IMR-90 (cell line): ENCODE data around the gene FAF1. TPM values are rescaled to one million over a fixed set of nuclear protein-coding genes. Genes with fewer than 3 reads are reported as not detected.

ENCODE experiments used
- ATAC-seq: fragments of 200-7000 bp; cut with Tn5 transposase; 2 replicates; pipeline ENCODE4 v1.9.1; 2020; ENCODE audit warnings: low read depth, mild to moderate bottlenecking, moderate library complexity
- BruUV-seq: library from RNA; stranded (reverse); fragments of 400-500 nt; replicated peaks from 2 replicates; lab custom pipeline; 2021; lab: Mats Ljungman, UMichigan
- CTCF ChIA-PET: fragments of 300-600 bp; formaldehyde crosslinking; extraction: SDS; loops from one replicate; lab custom pipeline; 2021; ENCODE audit warnings: antibody characterized with exemption; lab: Yijun Ruan, JAX
- POLR2A ChIA-PET: fragments of 300-600 bp; sonication (Branson Sonifier 250); formaldehyde crosslinking; loops from one replicate; lab custom pipeline; 2022; ENCODE audit warnings: antibody characterized with exemption; ENCODE audit not compliant: unreplicated experiment; lab: Charles Lee
- DNase-seq: peaks from one replicate; pipeline ENCODE4 v3.0.0; 2013
- H2AFZ ChIP-seq: replicated peaks from 2 replicates; pipeline ENCODE3; 2013; ENCODE audit warnings: low read length, mild to moderate bottlenecking; ENCODE audit not compliant: poor library complexity
- H2AK5ac ChIP-seq: 2 replicates; pipeline ENCODE4 v1.6.1; 2013; ENCODE audit warnings: low read depth, low read length, inconsistent platforms
- H2AK9ac ChIP-seq: replicated peaks from 2 replicates; pipeline ENCODE3; 2013; ENCODE audit warnings: mild to moderate bottlenecking, low read depth, low read length, moderate library complexity; ENCODE audit not compliant: poor library complexity
- H2BK120ac ChIP-seq: 2 replicates; pipeline ENCODE4 v1.6.1; 2013; ENCODE audit warnings: low read depth, low read length, inconsistent platforms
- H2BK15ac ChIP-seq: 3 replicates; pipeline ENCODE4 v1.6.1; 2013; ENCODE audit warnings: low read depth, low read length, inconsistent platforms
- H2BK20ac ChIP-seq: 2 replicates; pipeline ENCODE4 v1.6.1; 2013; ENCODE audit warnings: low read depth, mild to moderate bottlenecking, inconsistent platforms, low read length, moderate library complexity
- H2BK5ac ChIP-seq: 2 replicates; pipeline ENCODE4 v1.6.1; 2013; ENCODE audit warnings: mild to moderate bottlenecking, low read depth, low read length, inconsistent platforms; ENCODE audit not compliant: poor library complexity, severe bottlenecking
- H3K14ac ChIP-seq: replicated peaks from 2 replicates; pipeline ENCODE4 v1.6.1; 2013; ENCODE audit warnings: low read depth, low read length, inconsistent platforms
- H3K18ac ChIP-seq: 2 replicates; pipeline ENCODE4 v1.6.1; 2013; ENCODE audit warnings: low read depth, low read length, control low read depth
- H3K23ac ChIP-seq: 2 replicates; pipeline ENCODE4 v1.6.1; 2013; ENCODE audit warnings: low read depth, low read length, inconsistent platforms
- H3K27ac ChIP-seq: 2 replicates; pipeline ENCODE4 v1.5.1; 2013; ENCODE audit warnings: mild to moderate bottlenecking, control low read depth, low read length; ENCODE audit not compliant: insufficient read depth
- H3K27me3 ChIP-seq: 2 replicates; pipeline ENCODE4 v1.6.1; 2013; ENCODE audit warnings: low read length; ENCODE audit not compliant: control insufficient read depth, insufficient read depth
- H3K36me3 ChIP-seq: 2 replicates; pipeline ENCODE4 v1.6.1; 2013; ENCODE audit warnings: low read length, mixed read lengths; ENCODE audit not compliant: control insufficient read depth, insufficient read depth
- H3K4ac ChIP-seq: 2 replicates; pipeline ENCODE4 v1.6.1; 2013; ENCODE audit warnings: low read depth, low read length, inconsistent platforms
- H3K4me1 ChIP-seq: 2 replicates; pipeline ENCODE4 v1.6.1; 2013; ENCODE audit warnings: low read length, mixed read lengths; ENCODE audit not compliant: control insufficient read depth, insufficient read depth
- H3K4me2 ChIP-seq: 2 replicates; pipeline ENCODE4 v1.6.1; 2013; ENCODE audit warnings: low read depth, mild to moderate bottlenecking, control low read depth, low read length, moderate library complexity
- H3K4me3 ChIP-seq: 2 replicates; pipeline ENCODE4 v1.5.1; 2013; ENCODE audit warnings: low read depth, mild to moderate bottlenecking, control low read depth, low read length, moderate library complexity; ENCODE audit not compliant: insufficient read depth
- H3K56ac ChIP-seq: 2 replicates; pipeline ENCODE4 v1.6.1; 2013; ENCODE audit warnings: low read length, inconsistent platforms; ENCODE audit not compliant: insufficient read depth; ENCODE audit errors: extremely low read depth
- H3K79me1 ChIP-seq, 2 experiments: 2 replicates each; pipeline ENCODE4 v1.6.1; 2013; ENCODE audit warnings: low read length in 2 of 2, inconsistent platforms in 1 of 2, low read depth in 1 of 2
- H3K9ac ChIP-seq: 2 replicates; pipeline ENCODE4 v1.6.1; 2013; ENCODE audit warnings: low read depth, low read length, control low read depth
- H3K9me1 ChIP-seq: 2 replicates; pipeline ENCODE4 v1.6.1; 2013; ENCODE audit warnings: low read length, inconsistent platforms; ENCODE audit not compliant: insufficient read depth
- H3K9me3 ChIP-seq: 2 replicates; pipeline ENCODE4 v1.6.1; 2013; ENCODE audit warnings: low read length; ENCODE audit not compliant: control insufficient read depth, insufficient read depth
- H4K20me1 ChIP-seq: 2 replicates; pipeline ENCODE4 v1.6.1; 2013; ENCODE audit warnings: low read length, inconsistent platforms; ENCODE audit not compliant: insufficient read depth
- H4K5ac ChIP-seq: 2 replicates; pipeline ENCODE4 v1.6.1; 2013; ENCODE audit warnings: mild to moderate bottlenecking, low read depth, low read length, control low read depth
- H4K8ac ChIP-seq, 2 experiments: 2 replicates each; pipeline ENCODE4 v1.6.1; 2013; ENCODE audit warnings: low read depth in 2 of 2, low read length in 2 of 2, control low read depth in 1 of 2, inconsistent platforms in 1 of 2
- H4K91ac ChIP-seq: 2 replicates; pipeline ENCODE4 v1.6.1; 2013; ENCODE audit warnings: low read depth, low read length, inconsistent platforms; ENCODE audit not compliant: insufficient read depth
- RCOR1 ChIP-seq: IDR thresholded peaks from 2 replicates; pipeline ENCODE4 v1.6.1; 2012; ENCODE audit warnings: mild to moderate bottlenecking, low read length, improper control_type of control experiment; ENCODE audit not compliant: insufficient replicate concordance
- WGBS, 2 experiments: methylation state at CpG; one replicate each; pipeline versions ENCODE4 v1.1.5 to v1.1.7; 2013; ENCODE audit warnings: missing lambda C conversion rate in 2 of 2; ENCODE audit not compliant: insufficient read length in 1 of 2; ENCODE audit errors: extremely low coverage in 2 of 2; 5-methylcytosine and 5-hydroxymethylcytosine counted together
- dilution Hi-C: fragments of 300-500 bp; cut with HindIII; formaldehyde crosslinking; loops from one replicate; pipeline ENCODE4 v1.14.3; 2018; ENCODE audit warnings: low sequenced_read_pairs; ENCODE audit not compliant: unreplicated experiment
- in situ Hi-C: fragments of 300-500 bp; cut with MboI; formaldehyde crosslinking; loops from 3 replicates; pipeline ENCODE4 v1.14.3; 2019; ENCODE audit warnings: low sequenced_read_pairs, inconsistent platforms, mixed read lengths
- intact Hi-C: fragments of 100-400 bp; cut with micrococcal nuclease; formaldehyde crosslinking; loops from 2 replicates; pipeline ENCODE4 v1.10.0; 2022
- polyA plus RNA-seq, 3 experiments: library from polyadenylated mRNA; depleted of rRNA; stranded (reverse); fragments of >200 nt; gene quantifications; 2 replicates each; pipeline ENCODE4 v1.2.3, GENCODE V29; 2012; ENCODE audit warnings: low replicate concordance in 1 of 3
- total RNA-seq: library from RNA; depleted of rRNA; stranded (reverse); fragments of >200 nt; gene quantifications from 2 replicates; pipeline ENCODE4 v1.2.3, GENCODE V29; 2012
- TF ChIP-seq, protein P1 (sequence below): fragments of 150-350 bp; IDR thresholded peaks from 2 replicates; pipeline ENCODE4 v1.6.1; 2017; ENCODE audit warnings: mild to moderate bottlenecking, antibody characterized with exemption, low read length, low read depth

FAF1 gene
- total and polyA plus RNA-seq, 2 of the 4 experiments (the other 2 are of a cell fraction) = 18.8 to 72.9 TPM

- intact Hi-C loops (no loop called here), in situ Hi-C loops (no loop called here), dilution Hi-C loops (no loop called here)
- Histone ChIP-seq H3K4me3 (no peak overlapping the region), H3K27me3 (no peaks in the 10 kb centered on the region), H3K4ac (no peak overlapping the region), H3K9ac (no peak overlapping the region), H3K56ac (no peak overlapping the region), H3K18ac (no peak overlapping the region), H3K4me1 (no peaks in the 10 kb centered on the region), H3K79me1 (peaks cover 14% of the 10 kb centered on the region in 2 experiments), H2BK120ac (no peak overlapping the region), H3K4me2 (no peak overlapping the region), H4K8ac (no peak overlapping the region), H4K20me1 (no peaks in the 10 kb centered on the region), H2AK9ac (no peak overlapping the region), H3K36me3 (no peaks in the 10 kb centered on the region), H2BK5ac (no peak overlapping the region), H2BK20ac (no peak overlapping the region), H3K9me3 (no peaks in the 10 kb centered on the region), H3K9me1 (peaks cover 2% of the 10 kb centered on the region; the same call in 1 of the 2 replicates), H2BK15ac (no peak overlapping the region), H3K14ac (no peak overlapping the region), H2AK5ac (no peak overlapping the region), H3K27ac (no peak overlapping the region), H4K91ac (no peak overlapping the region), H2AFZ (no peak overlapping the region), H4K5ac (no peak overlapping the region), H3K23ac (no peak overlapping the region)
- ATAC-seq (no peak), DNase-seq (no peak)
- no peak for TF ChIP-seq RCOR1
- TF ChIP-seq, protein P1, sequence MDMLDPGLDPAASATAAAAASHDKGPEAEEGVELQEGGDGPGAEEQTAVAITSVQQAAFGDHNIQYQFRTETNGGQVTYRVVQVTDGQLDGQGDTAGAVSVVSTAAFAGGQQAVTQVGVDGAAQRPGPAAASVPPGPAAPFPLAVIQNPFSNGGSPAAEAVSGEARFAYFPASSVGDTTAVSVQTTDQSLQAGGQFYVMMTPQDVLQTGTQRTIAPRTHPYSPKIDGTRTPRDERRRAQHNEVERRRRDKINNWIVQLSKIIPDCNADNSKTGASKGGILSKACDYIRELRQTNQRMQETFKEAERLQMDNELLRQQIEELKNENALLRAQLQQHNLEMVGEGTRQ = no peak
- no TSS peak for BruUV-seq
- CTCF ChIA-PET = no interaction called here
- WGBS, 2 experiments = no CpG with 5 or more reads among the region's 5 CpGs
- POLR2A ChIA-PET = no interaction called here
Measured at GRCh38 chr1:50831300-50832061, 128.6 kb downstream of the FAF1 start.
